IMR-90 (cell line): ENCODE measurements around the gene RFTN2. TPM values are rescaled to one million over a fixed set of nuclear protein-coding genes. Genes with fewer than 3 reads are reported as not detected.

Experiments
- ATAC-seq: fragments of 200-7000 bp; cut with Tn5 transposase; 2 replicates; pipeline ENCODE4 v1.9.1; 2020; ENCODE audit warnings: low read depth, mild to moderate bottlenecking, moderate library complexity
- BruUV-seq: library from RNA; stranded (reverse); fragments of 400-500 nt; replicated peaks from 2 replicates; lab custom pipeline; 2021; lab: Mats Ljungman, UMichigan
- CTCF ChIA-PET: fragments of 300-600 bp; formaldehyde crosslinking; extraction: SDS; loops from one replicate; lab custom pipeline; 2021; ENCODE audit warnings: antibody characterized with exemption; lab: Yijun Ruan, JAX
- POLR2A ChIA-PET: fragments of 300-600 bp; sonication (Branson Sonifier 250); formaldehyde crosslinking; loops from one replicate; lab custom pipeline; 2022; ENCODE audit warnings: antibody characterized with exemption; ENCODE audit not compliant: unreplicated experiment; lab: Charles Lee
- DNase-seq: peaks from one replicate; pipeline ENCODE4 v3.0.0; 2013
- H2AFZ ChIP-seq: replicated peaks from 2 replicates; pipeline ENCODE3; 2013; ENCODE audit warnings: low read length, mild to moderate bottlenecking; ENCODE audit not compliant: poor library complexity
- H2AK5ac ChIP-seq: 2 replicates; pipeline ENCODE4 v1.6.1; 2013; ENCODE audit warnings: low read depth, low read length, inconsistent platforms
- H2AK9ac ChIP-seq: replicated peaks from 2 replicates; pipeline ENCODE3; 2013; ENCODE audit warnings: mild to moderate bottlenecking, low read depth, low read length, moderate library complexity; ENCODE audit not compliant: poor library complexity
- H2BK120ac ChIP-seq: 2 replicates; pipeline ENCODE4 v1.6.1; 2013; ENCODE audit warnings: low read depth, low read length, inconsistent platforms
- H2BK15ac ChIP-seq: 3 replicates; pipeline ENCODE4 v1.6.1; 2013; ENCODE audit warnings: low read depth, low read length, inconsistent platforms
- H2BK20ac ChIP-seq: 2 replicates; pipeline ENCODE4 v1.6.1; 2013; ENCODE audit warnings: low read depth, mild to moderate bottlenecking, inconsistent platforms, low read length, moderate library complexity
- H2BK5ac ChIP-seq: 2 replicates; pipeline ENCODE4 v1.6.1; 2013; ENCODE audit warnings: mild to moderate bottlenecking, low read depth, low read length, inconsistent platforms; ENCODE audit not compliant: poor library complexity, severe bottlenecking
- H3K14ac ChIP-seq: replicated peaks from 2 replicates; pipeline ENCODE4 v1.6.1; 2013; ENCODE audit warnings: low read depth, low read length, inconsistent platforms
- H3K18ac ChIP-seq: 2 replicates; pipeline ENCODE4 v1.6.1; 2013; ENCODE audit warnings: low read depth, low read length, control low read depth
- H3K23ac ChIP-seq: 2 replicates; pipeline ENCODE4 v1.6.1; 2013; ENCODE audit warnings: low read depth, low read length, inconsistent platforms
- H3K27ac ChIP-seq: 2 replicates; pipeline ENCODE4 v1.5.1; 2013; ENCODE audit warnings: mild to moderate bottlenecking, control low read depth, low read length; ENCODE audit not compliant: insufficient read depth
- H3K27me3 ChIP-seq: 2 replicates; pipeline ENCODE4 v1.6.1; 2013; ENCODE audit warnings: low read length; ENCODE audit not compliant: control insufficient read depth, insufficient read depth
- H3K36me3 ChIP-seq: 2 replicates; pipeline ENCODE4 v1.6.1; 2013; ENCODE audit warnings: low read length, mixed read lengths; ENCODE audit not compliant: control insufficient read depth, insufficient read depth
- H3K4ac ChIP-seq: 2 replicates; pipeline ENCODE4 v1.6.1; 2013; ENCODE audit warnings: low read depth, low read length, inconsistent platforms
- H3K4me1 ChIP-seq: 2 replicates; pipeline ENCODE4 v1.6.1; 2013; ENCODE audit warnings: low read length, mixed read lengths; ENCODE audit not compliant: control insufficient read depth, insufficient read depth
- H3K4me2 ChIP-seq: 2 replicates; pipeline ENCODE4 v1.6.1; 2013; ENCODE audit warnings: low read depth, mild to moderate bottlenecking, control low read depth, low read length, moderate library complexity
- H3K4me3 ChIP-seq: 2 replicates; pipeline ENCODE4 v1.5.1; 2013; ENCODE audit warnings: low read depth, mild to moderate bottlenecking, control low read depth, low read length, moderate library complexity; ENCODE audit not compliant: insufficient read depth
- H3K56ac ChIP-seq: 2 replicates; pipeline ENCODE4 v1.6.1; 2013; ENCODE audit warnings: low read length, inconsistent platforms; ENCODE audit not compliant: insufficient read depth; ENCODE audit errors: extremely low read depth
- H3K79me1 ChIP-seq, 2 experiments: 2 replicates each; pipeline ENCODE4 v1.6.1; 2013; ENCODE audit warnings: low read length in 2 of 2, inconsistent platforms in 1 of 2, low read depth in 1 of 2
- H3K9ac ChIP-seq: 2 replicates; pipeline ENCODE4 v1.6.1; 2013; ENCODE audit warnings: low read depth, low read length, control low read depth
- H3K9me1 ChIP-seq: 2 replicates; pipeline ENCODE4 v1.6.1; 2013; ENCODE audit warnings: low read length, inconsistent platforms; ENCODE audit not compliant: insufficient read depth
- H3K9me3 ChIP-seq: 2 replicates; pipeline ENCODE4 v1.6.1; 2013; ENCODE audit warnings: low read length; ENCODE audit not compliant: control insufficient read depth, insufficient read depth
- H4K20me1 ChIP-seq: 2 replicates; pipeline ENCODE4 v1.6.1; 2013; ENCODE audit warnings: low read length, inconsistent platforms; ENCODE audit not compliant: insufficient read depth
- H4K5ac ChIP-seq: 2 replicates; pipeline ENCODE4 v1.6.1; 2013; ENCODE audit warnings: mild to moderate bottlenecking, low read depth, low read length, control low read depth
- H4K8ac ChIP-seq, 2 experiments: 2 replicates each; pipeline ENCODE4 v1.6.1; 2013; ENCODE audit warnings: low read depth in 2 of 2, low read length in 2 of 2, control low read depth in 1 of 2, inconsistent platforms in 1 of 2
- H4K91ac ChIP-seq: 2 replicates; pipeline ENCODE4 v1.6.1; 2013; ENCODE audit warnings: low read depth, low read length, inconsistent platforms; ENCODE audit not compliant: insufficient read depth
- BHLHE40 ChIP-seq: fragments of 150-350 bp; IDR thresholded peaks from 2 replicates; pipeline ENCODE4 v1.6.1; 2016; ENCODE audit warnings: mild to moderate bottlenecking, low read depth, low read length
- CEBPB ChIP-seq: IDR thresholded peaks from 2 replicates; pipeline ENCODE4 v1.6.1; 2012; ENCODE audit warnings: low read depth, low read length, improper control_type of control experiment
- WGBS, 2 experiments: methylation state at CpG; one replicate each; pipeline versions ENCODE4 v1.1.5 to v1.1.7; 2013; ENCODE audit warnings: missing lambda C conversion rate in 2 of 2; ENCODE audit not compliant: insufficient read length in 1 of 2; ENCODE audit errors: extremely low coverage in 2 of 2; 5-methylcytosine and 5-hydroxymethylcytosine counted together
- dilution Hi-C: fragments of 300-500 bp; cut with HindIII; formaldehyde crosslinking; loops from one replicate; pipeline ENCODE4 v1.14.3; 2018; ENCODE audit warnings: low sequenced_read_pairs; ENCODE audit not compliant: unreplicated experiment
- in situ Hi-C: fragments of 300-500 bp; cut with MboI; formaldehyde crosslinking; loops from 3 replicates; pipeline ENCODE4 v1.14.3; 2019; ENCODE audit warnings: low sequenced_read_pairs, inconsistent platforms, mixed read lengths
- intact Hi-C: fragments of 100-400 bp; cut with micrococcal nuclease; formaldehyde crosslinking; loops from 2 replicates; pipeline ENCODE4 v1.10.0; 2022
- polyA plus RNA-seq, 3 experiments: library from polyadenylated mRNA; depleted of rRNA; stranded (reverse); fragments of >200 nt; gene quantifications; 2 replicates each; pipeline ENCODE4 v1.2.3, GENCODE V29; 2012; ENCODE audit warnings: low replicate concordance in 1 of 3
- total RNA-seq: library from RNA; depleted of rRNA; stranded (reverse); fragments of >200 nt; gene quantifications from 2 replicates; pipeline ENCODE4 v1.2.3, GENCODE V29; 2012

RFTN2 gene
- total and polyA plus RNA-seq, 2 of the 4 experiments (the other 2 are of a cell fraction): 0.44 to 2.3 TPM

DNA sequence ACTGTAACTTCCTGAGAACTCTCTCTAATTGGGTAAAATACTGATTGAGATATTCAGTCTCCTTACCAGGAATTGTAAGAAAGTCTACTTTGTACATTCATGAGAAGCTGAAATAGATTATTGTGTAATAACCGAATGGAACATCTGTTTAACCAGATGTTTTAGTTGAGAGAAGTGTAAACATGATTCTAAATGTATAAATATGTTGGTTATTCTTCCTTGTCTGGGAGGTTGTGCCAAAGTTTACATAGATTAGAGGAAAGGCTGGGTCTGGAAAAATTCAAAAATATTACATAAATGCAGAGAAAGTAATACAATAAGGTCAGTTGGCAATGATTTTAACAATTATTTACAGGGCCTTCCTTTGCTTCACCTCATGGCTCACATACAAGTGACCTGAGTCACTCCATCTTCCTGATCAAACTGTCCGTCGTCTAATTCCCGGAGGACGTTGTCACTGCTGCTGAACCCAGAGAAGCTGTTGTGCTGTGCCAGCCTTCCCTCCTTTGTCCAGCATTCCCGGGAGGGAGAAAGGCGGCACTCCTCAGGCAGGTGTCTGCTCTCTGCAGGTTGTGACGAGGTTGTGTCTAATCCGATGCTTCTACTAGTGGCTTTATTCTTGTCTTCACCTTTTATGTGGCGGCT, 103.6 kb downstream of the RFTN2 start:
- BruUV-seq: no TSS peak
- Histone ChIP-seq H3K36me3 (peaks cover 4% of the 10 kb centered on the region; the same call in 1 of the 2 replicates), H3K23ac (no peak overlapping the region), H2AK9ac (no peak overlapping the region), H3K14ac (no peak overlapping the region), H3K4ac (no peak overlapping the region), H3K9ac (no peak overlapping the region), H2BK5ac (no peak overlapping the region), H3K4me1 (peaks cover 7% of the 10 kb centered on the region; the same call in 1 of the 2 replicates), H3K18ac (no peak overlapping the region), H3K4me3 (no peak overlapping the region), H3K27me3 (no peaks in the 10 kb centered on the region), H3K79me1 (no peaks in the 10 kb centered on the region), H4K8ac (no peak overlapping the region), H4K91ac (no peak overlapping the region), H2BK15ac (no peak overlapping the region), H2AK5ac (peak overlapping the region; percentile 3; the same call in 1 of the 2 replicates), H3K9me3 (peaks cover 4% of the 10 kb centered on the region), H4K20me1 (no peaks in the 10 kb centered on the region), H3K56ac (no peak overlapping the region), H2AFZ (no peak overlapping the region), H2BK120ac (no peak overlapping the region), H3K4me2 (no peak overlapping the region; the same call in 1 of the 2 replicates), H2BK20ac (0 out of 2 replicates have a peak overlapping the region, but pooled peaks have one; percentile 37), H3K9me1 (peaks cover 4% of the 10 kb centered on the region; the same call in 1 of the 2 replicates), H4K5ac (no peak overlapping the region), H3K27ac (peak overlapping the region; percentile 2; the same call in 1 of the 2 replicates)
- TF ChIP-seq BHLHE40 (no peak), CEBPB (peak; percentile 81)
- DNase-seq (peak; percentile 56), ATAC-seq (peak; percentile 58)
- ChIA-PET POLR2A (interaction anchor here (0.5 kb wide), 1 partner anchor 16 kb away, joined by 3 read pairs; no protein-coding TSS in a partner anchor), CTCF (no interaction called here)
- in situ Hi-C loops: no loop called here
- intact Hi-C loops: no loop called here
- no CpG with 5 or more reads among the region's 10 CpGs for WGBS, 2 experiments
- dilution Hi-C loops: no loop called here
